Ishikawa (cell line): ENCODE data around the gene MEG3.

Experiments
- CEBPB ChIP-seq: IDR thresholded peaks from 2 replicates; pipeline ENCODE4 v1.6.1; 2012
- CREB1 ChIP-seq: IDR thresholded peaks from 2 replicates; pipeline ENCODE4 v1.6.1; 2012; ENCODE audit warnings: low read depth
- EGR1 ChIP-seq: IDR thresholded peaks from 2 replicates; pipeline ENCODE4 v1.6.1; 2012
- EP300 ChIP-seq: IDR thresholded peaks from 2 replicates; pipeline ENCODE4 v1.6.1; 2012; ENCODE audit warnings: borderline replicate concordance
- FOXM1 ChIP-seq: IDR thresholded peaks from 2 replicates; pipeline ENCODE4 v1.6.1; 2012; ENCODE audit warnings: low read depth, borderline replicate concordance
- MAX ChIP-seq: IDR thresholded peaks from 2 replicates; pipeline ENCODE4 v1.6.1; 2012
- NFIC ChIP-seq: IDR thresholded peaks from 2 replicates; pipeline ENCODE4 v1.6.1; 2012
- RAD21 ChIP-seq: IDR thresholded peaks from 2 replicates; pipeline ENCODE4 v1.6.1; 2012; ENCODE audit warnings: low read depth
- REST ChIP-seq: IDR thresholded peaks from 2 replicates; pipeline ENCODE4 v1.6.1; 2012; ENCODE audit warnings: low read depth, mild to moderate bottlenecking
- TAF1 ChIP-seq: IDR thresholded peaks from 2 replicates; pipeline ENCODE4 v1.6.1; 2012; ENCODE audit warnings: low read depth, mild to moderate bottlenecking
- TCF12 ChIP-seq: IDR thresholded peaks from 2 replicates; pipeline ENCODE4 v1.6.1; 2012; ENCODE audit warnings: low read depth
- TEAD4 ChIP-seq: IDR thresholded peaks from 2 replicates; pipeline ENCODE4 v1.6.1; 2012
- USF1 ChIP-seq: IDR thresholded peaks from 2 replicates; pipeline ENCODE4 v1.6.1; 2012
- YY1 ChIP-seq: IDR thresholded peaks from 2 replicates; pipeline ENCODE4 v1.6.1; 2012; ENCODE audit warnings: low read depth
- ZBTB7A ChIP-seq: IDR thresholded peaks from 2 replicates; pipeline ENCODE4 v1.6.1; 2012; ENCODE audit warnings: low read depth

MEG3 gene

GRCh38 chr14:100899884-100900771, 74.2 kb downstream of the MEG3 start:
- TF ChIP-seq RAD21 (no peak), USF1 (no peak), FOXM1 (no peak), TCF12 (no peak), ZBTB7A (no peak), REST (no peak), CREB1 (no peak), MAX (no peak), TEAD4 (no peak), YY1 (no peak), TAF1 (no peak), EP300 (no peak), CEBPB (no peak), NFIC (no peak), EGR1 (no peak)

- TF ChIP-seq RAD21: peak; percentile 53
- TF ChIP-seq TAF1: no peak
Observed at GRCh38 chr14:100900837-100901390, 75.0 kb downstream of the MEG3 start.

GRCh38 chr14:100901391-100902183, 75.7 kb downstream of the MEG3 start:
- TF ChIP-seq CEBPB (no peak), TCF12 (no peak)

GRCh38 chr14:100902295-100903133, 76.6 kb downstream of the MEG3 start:
- no peak for TF ChIP-seq NFIC
- 0 out of 2 replicates have a peak, but pooled peaks have one; percentile 12 for TF ChIP-seq RAD21

GRCh38 chr14:100903134-100903468, 77.2 kb downstream of the MEG3 start:
- TF ChIP-seq REST (no peak), MAX (no peak), EGR1 (no peak), USF1 (no peak), CREB1 (no peak), RAD21 (no peak), NFIC (no peak), TCF12 (no peak), EP300 (no peak), TEAD4 (no peak), TAF1 (no peak)

- TF ChIP-seq YY1 (no peak), RAD21 (no peak), TEAD4 (no peak), TCF12 (no peak), USF1 (no peak), EGR1 (no peak), ZBTB7A (no peak), REST (no peak), CREB1 (no peak), TAF1 (no peak), FOXM1 (no peak), MAX (no peak), EP300 (no peak), NFIC (no peak), CEBPB (no peak)
Observed at GRCh38 chr14:100903672-100904185, 77.8 kb downstream of the MEG3 start, which contains the start of gene RTL1. Gene RTL1, minus strand, starts transcription at chr14:100903722. Its CDS starts 18,934 bp downstream, at chr14:100884788.
